H1 (cell line): ENCODE data around the gene EPHA2. TPM values are rescaled to one million over a fixed set of nuclear protein-coding genes. Genes with fewer than 3 reads are reported as not detected.

ENCODE experiments used
- CHD2 ChIP-seq: IDR thresholded peaks from 2 replicates; pipeline ENCODE4 v1.6.1; 2012; ENCODE audit warnings: low read length, improper control_type of control experiment
- HDAC2 ChIP-seq, 2 experiments: fragments of 300-600 bp in 1 of 2; sonication (generic) in 1 of 2; IDR thresholded peaks; 2 replicates each; pipeline ENCODE4 v1.6.1; 2011 to 2012; ENCODE audit warnings: low read depth in 2 of 2, low read length in 2 of 2, mild to moderate bottlenecking in 2 of 2, moderate library complexity in 2 of 2, borderline replicate concordance in 1 of 2, inconsistent platforms in 1 of 2
- PHF8 ChIP-seq: fragments of 200-600 bp; sonication (generic); conservative IDR thresholded peaks from 2 replicates; pipeline ENCODE4 v1.7.1; 2012; ENCODE audit warnings: low read depth, mild to moderate bottlenecking, inconsistent platforms, low read length, moderate library complexity
- RXRA ChIP-seq: IDR thresholded peaks from 2 replicates; pipeline ENCODE4 v1.6.1; 2011; ENCODE audit warnings: low read depth, mild to moderate bottlenecking, low read length, moderate library complexity; ENCODE audit not compliant: insufficient read depth
- SIRT6 ChIP-seq: IDR thresholded peaks from one replicate; pipeline ENCODE4 v1.7.1; 2012; ENCODE audit warnings: low read length, inconsistent platforms
- TAF1 ChIP-seq: IDR thresholded peaks from 2 replicates; pipeline ENCODE4 v1.6.1; 2011; ENCODE audit warnings: mild to moderate bottlenecking, low read depth, low read length
- YY1 ChIP-seq: IDR thresholded peaks from 2 replicates; pipeline ENCODE4 v1.6.1; 2011; ENCODE audit warnings: low read depth, mild to moderate bottlenecking, low read length
- polyA plus RNA-seq, 7 experiments: library from polyadenylated mRNA; depleted of rRNA in 3 of 7; stranded (reverse) in 5 of 7; unstranded in 2 of 7; fragments of >200 nt in 5 of 7; fragments of 200-250 nt in 2 of 7; gene quantifications; 1 replicate in 5 of 7; 2 replicates in 1 of 7; 4 replicates in 1 of 7; pipeline versions ENCODE4 v1.2.1 to v1.2.3, GENCODE V29; 2011 to 2013; ENCODE audit warnings: missing spikeins in 2 of 7, mixed read lengths in 2 of 7
- total RNA-seq: library from RNA; stranded (reverse); fragmentation: NEBNext Ultra II Directional; extraction: Animal tissue kit (Norgen Biotek cat#: 25700); gene quantifications from 2 replicates; pipeline ENCODE4 v1.2.1, GENCODE V29; 2021

Gene EPHA2
- total and polyA plus RNA-seq, 2 of the 8 experiments (the other 6 are each of a cell fraction or from before 2014, with no cell fraction given): 26.8 to 33.6 TPM

- no peak for TF ChIP-seq HDAC2 (IDR thresholded peaks at IDR 0.05; ENCODE audit: borderline replicate concordance in 1 of 2, low read depth in 2 of 2, low read length in 2 of 2)
- TF ChIP-seq YY1: no peak
- no peak for TF ChIP-seq RXRA
- no peak for TF ChIP-seq PHF8
- no peak for TF ChIP-seq CHD2
- no peak for TF ChIP-seq SIRT6
- TF ChIP-seq TAF1: no peak
- TF ChIP-seq, all 59 proteins: peak for 0
These were observed 22.6 kb downstream of the EPHA2 start (continued) for GRCh38 chr1:16133007-16133961.
